PC-3 (cell line): Measurements from ENCODE around the gene AGAP1. TPM values are rescaled to one million over a fixed set of nuclear protein-coding genes. Genes with fewer than 3 reads are reported as not detected.

Experiments
- ATAC-seq: fragments of 200-7000 bp; cut with Tn5 transposase; 2 replicates; pipeline ENCODE4 v1.9.1; 2020; ENCODE audit warnings: mild to moderate bottlenecking, moderate library complexity
- BruUV-seq: library from RNA; stranded (reverse); fragments of 400-500 nt; replicated peaks from 2 replicates; lab custom pipeline; 2021; lab: Mats Ljungman, UMichigan
- CTCF ChIA-PET: fragments of 300-600 bp; sonication (Branson Sonifier 250); formaldehyde crosslinking; loops from one replicate; lab custom pipeline; 2022; ENCODE audit warnings: antibody characterized with exemption; lab: Charles Lee
- POLR2A ChIA-PET: fragments of 300-600 bp; sonication (Branson Sonifier 250); formaldehyde crosslinking; loops from one replicate; lab custom pipeline; 2022; ENCODE audit warnings: antibody characterized with exemption; ENCODE audit not compliant: unreplicated experiment; lab: Charles Lee
- DNase-seq: peaks from one replicate; pipeline ENCODE4 v3.0.0-alpha.2; 2015
- H2AFZ ChIP-seq: fragments of 300-600 bp; sonication (generic); 2 replicates; pipeline ENCODE4 v1.6.0; 2016; ENCODE audit warnings: antibody characterized with exemption, low read length
- H3F3A ChIP-seq: fragments of 300-600 bp; sonication (generic); one replicate; pipeline ENCODE4 v1.6.0; 2017; ENCODE audit warnings: antibody characterized with exemption, low read length, control low read depth, mild to moderate bottlenecking; ENCODE audit not compliant: unreplicated experiment
- H3K27ac ChIP-seq: fragments of 300-600 bp; sonication (generic); 2 replicates; pipeline ENCODE4 v1.5.1; 2016; ENCODE audit warnings: mild to moderate bottlenecking, low read length
- H3K27me3 ChIP-seq: fragments of 300-600 bp; sonication (generic); 2 replicates; pipeline ENCODE4 v1.6.1; 2016; ENCODE audit warnings: low read length, mixed read lengths
- H3K36me3 ChIP-seq: fragments of 300-600 bp; sonication (generic); 2 replicates; pipeline ENCODE4 v1.6.1; 2016; ENCODE audit warnings: low read depth, mixed run types, low read length, mixed read lengths
- H3K4me1 ChIP-seq: fragments of 300-600 bp; sonication (generic); 2 replicates; pipeline ENCODE4 v1.5.1; 2016; ENCODE audit warnings: low read length; ENCODE audit not compliant: insufficient read depth
- H3K4me2 ChIP-seq: fragments of 300-600 bp; sonication (generic); 2 replicates; pipeline ENCODE4 v1.6.0; 2016; ENCODE audit warnings: low read length
- H3K4me3 ChIP-seq: fragments of 300-600 bp; sonication (generic); 2 replicates; pipeline ENCODE4 v1.5.1; 2016; ENCODE audit warnings: mild to moderate bottlenecking, low read length, mixed read lengths
- H3K79me2 ChIP-seq: fragments of 300-600 bp; sonication (generic); 2 replicates; pipeline ENCODE4 v1.6.1; 2017; ENCODE audit warnings: low read length, mixed read lengths
- H3K9ac ChIP-seq: fragments of 300-600 bp; sonication (generic); 2 replicates; pipeline ENCODE4 v1.6.0; 2016; ENCODE audit warnings: mild to moderate bottlenecking, low read length
- H3K9me2 ChIP-seq: fragments of 300-600 bp; sonication (generic); replicated peaks from 2 replicates; pipeline ENCODE4 v1.6.1; 2016; ENCODE audit warnings: mixed run types, low read length, mixed read lengths
- H3K9me3 ChIP-seq: fragments of 300-600 bp; sonication (generic); 2 replicates; pipeline ENCODE4 v1.6.1; 2016; ENCODE audit warnings: low read length, mixed read lengths
- H4K20me1 ChIP-seq: fragments of 300-600 bp; sonication (generic); 2 replicates; pipeline ENCODE4 v1.6.1; 2016; ENCODE audit warnings: low read length, mixed read lengths
- CTCF ChIP-seq: fragments of 300-600 bp; sonication (generic); conservative IDR thresholded peaks from 2 replicates; pipeline ENCODE4 v1.5.1; 2017; ENCODE audit warnings: antibody characterized with exemption, low read depth, mild to moderate bottlenecking, low read length
- EZH2 ChIP-seq: fragments of 300-600 bp; sonication (generic); IDR thresholded peaks from one replicate; pipeline ENCODE4 v1.6.1; 2017; ENCODE audit warnings: antibody characterized with exemption, mild to moderate bottlenecking, low read length; ENCODE audit not compliant: unreplicated experiment
- EZH2phosphoT487 ChIP-seq: fragments of 300-600 bp; sonication (generic); IDR thresholded peaks from 2 replicates; pipeline ENCODE4 v1.6.1; 2018; ENCODE audit warnings: mild to moderate bottlenecking, antibody characterized with exemption, low read length, borderline replicate concordance
- intact Hi-C: fragments of 100-400 bp; cut with micrococcal nuclease; formaldehyde crosslinking; loops from 2 replicates; pipeline ENCODE4 v1.9.0; 2023
- total RNA-seq: library from RNA; depleted of rRNA; stranded (reverse); fragments of >200 nt; gene quantifications from 2 replicates; pipeline ENCODE4 v1.2.3, GENCODE V29; 2014

The AGAP1 gene
- total RNA-seq, 1 experiment from 2014 or later, result 31.0 TPM

- H3K79me2 ChIP-seq, result peaks cover 25% of the 10 kb centered on the region; the same call in 1 of the 2 replicates
- ATAC-seq (no peak), DNase-seq (no peak)
- intact Hi-C loops, result no loop called here
- no peak overlapping the region for H3K27ac ChIP-seq
- no peaks in the 10 kb centered on the region for H3K9me2 ChIP-seq
- H3K9ac ChIP-seq, result no peak overlapping the region
- peaks cover 5% of the 10 kb centered on the region; the same call in 1 of the 2 replicates for H3K36me3 ChIP-seq
- no TSS peak for BruUV-seq
- no peak overlapping the region for H3K4me3 ChIP-seq
- H3K9me3 ChIP-seq, result no peaks in the 10 kb centered on the region
- ChIA-PET CTCF (no interaction called here), POLR2A (interaction anchor here (0.5 to 0.6 kb wide), 2 partner anchors 63 to 135 kb away, joined by 3 to 4 read pairs; no protein-coding TSS in a partner anchor)
- no peak for TF ChIP-seq EZH2phosphoT487
- no peak for TF ChIP-seq CTCF
- no peak for TF ChIP-seq EZH2
- no peaks in the 10 kb centered on the region for H3K4me1 ChIP-seq
- H4K20me1 ChIP-seq, result no peaks in the 10 kb centered on the region
- no peaks in the 10 kb centered on the region for H3K27me3 ChIP-seq
- no peaks in the 10 kb centered on the region for H3F3A ChIP-seq
- H2AFZ ChIP-seq, result no peak overlapping the region
- no peak overlapping the region for H3K4me2 ChIP-seq
Observed at GRCh38 chr2:235727174-235727573, 233.3 kb downstream of the AGAP1 start.

- no peak overlapping the region for H3K4me3 ChIP-seq
- POLR2A ChIA-PET, result no interaction called here
- H3K27ac ChIP-seq, result no peak overlapping the region
- no peaks in the 10 kb centered on the region for H3K9me2 ChIP-seq
- H4K20me1 ChIP-seq, result no peaks in the 10 kb centered on the region
- no peak overlapping the region for H3K4me2 ChIP-seq
- no peak overlapping the region for H2AFZ ChIP-seq
- CTCF ChIA-PET, result interaction anchor here (0.6 kb wide), 1 partner anchor 585 kb away, joined by 3 read pairs; no protein-coding TSS in a partner anchor
- DNase-seq (no peak), ATAC-seq (no peak)
- no peaks in the 10 kb centered on the region for H3K36me3 ChIP-seq
- no peak for TF ChIP-seq EZH2phosphoT487
- TF ChIP-seq CTCF, result no peak
- no peak for TF ChIP-seq EZH2
- H3K9me3 ChIP-seq, result no peaks in the 10 kb centered on the region
- H3K4me1 ChIP-seq, result no peaks in the 10 kb centered on the region
- H3K79me2 ChIP-seq, result peaks cover 25% of the 10 kb centered on the region; the same call in 1 of the 2 replicates
- intact Hi-C loops, result no loop called here
- no peaks in the 10 kb centered on the region for H3K27me3 ChIP-seq
- no peaks in the 10 kb centered on the region for H3F3A ChIP-seq
- BruUV-seq, result no TSS peak
- no peak overlapping the region for H3K9ac ChIP-seq
Observed at GRCh38 chr2:235727891-235728799, 234.3 kb downstream of the AGAP1 start.
